Measurements from ENCODE around the gene STXBP2.

Gene STXBP2

GRCh38 chr19:7623725-7624603 lies 12.9 kb upstream of the STXBP2 start:
- DNase-seq (ENCODE audit: low spot score): no peak
- TF ChIP-seq CTCF (IDR thresholded peaks at IDR 0.05; ENCODE audit: extremely low read depth, missing control alignments): no peak

GRCh38 chr19:7624810-7625209 lies 12.1 kb upstream of the STXBP2 start:
- TF ChIP-seq CTCF (IDR thresholded peaks at IDR 0.05; ENCODE audit: extremely low read depth, missing control alignments): no peak
- DNase-seq (ENCODE audit: low spot score): no peak

- DNase-seq (ENCODE audit: low spot score): no peak
- no peak for TF ChIP-seq CTCF (IDR thresholded peaks at IDR 0.05; ENCODE audit: extremely low read depth, missing control alignments)
Measured at GRCh38 chr19:7625763-7626372, 11.0 kb upstream of the STXBP2 start.

- DNase-seq (ENCODE audit: low spot score): no peak
- no peak for TF ChIP-seq CTCF (IDR thresholded peaks at IDR 0.05; ENCODE audit: extremely low read depth, missing control alignments)
Measured at GRCh38 chr19:7627166-7627565, 9.7 kb upstream of the STXBP2 start.

- no peak for DNase-seq (ENCODE audit: low spot score)
- no peak for TF ChIP-seq CTCF (IDR thresholded peaks at IDR 0.05; ENCODE audit: extremely low read depth, missing control alignments)
Measured at GRCh38 chr19:7628589-7629311, 8.2 kb upstream of the STXBP2 start.

GRCh38 chr19:7629347-7630054 lies 7.4 kb upstream of the STXBP2 start, which contains the start of the genes PET100 and XAB2:
PET100 (plus strand) TSS chr19:7629793; CDS start chr19:7629834, 41 bp downstream.
XAB2 (minus strand) TSS chr19:7629545; CDS start chr19:7629527, 18 bp downstream.
- peak; percentile 99 for DNase-seq (ENCODE audit: low spot score)
- TF ChIP-seq CTCF (IDR thresholded peaks at IDR 0.05; ENCODE audit: extremely low read depth, missing control alignments): no peak
